Calu3 (cell line): Measurements from ENCODE around the gene NEB. TPM values are rescaled to one million over a fixed set of nuclear protein-coding genes. Genes with fewer than 3 reads are reported as not detected.

Source experiments
- BruUV-seq: library from RNA; stranded (reverse); fragments of 400-500 nt; replicated peaks from 2 replicates; lab custom pipeline; 2021; lab: Mats Ljungman, UMichigan
- CTCF ChIA-PET: fragments of 300-600 bp; sonication (Branson Sonifier 250); formaldehyde crosslinking; loops from one replicate; lab custom pipeline; 2022; ENCODE audit warnings: antibody characterized with exemption; lab: Charles Lee
- DNase-seq: peaks from one replicate; pipeline ENCODE4 v3.0.0; 2022
- H3K27ac Mint-ChIP-seq: one replicate; pipeline ENCODE4 v1.8.0; 2022; ENCODE audit warnings: mixed read lengths; ENCODE audit not compliant: unreplicated experiment
- H3K27me3 Mint-ChIP-seq: one replicate; pipeline ENCODE4 v1.8.0; 2022; ENCODE audit warnings: mixed read lengths; ENCODE audit not compliant: unreplicated experiment
- H3K36me3 Mint-ChIP-seq: one replicate; pipeline ENCODE4 v1.8.0; 2022; ENCODE audit warnings: mild to moderate bottlenecking, moderate library complexity, mixed read lengths; ENCODE audit not compliant: insufficient read depth, unreplicated experiment
- H3K4me1 Mint-ChIP-seq: one replicate; pipeline ENCODE4 v1.8.0; 2022; ENCODE audit warnings: mild to moderate bottlenecking, low read depth, mixed read lengths; ENCODE audit not compliant: unreplicated experiment
- H3K4me3 Mint-ChIP-seq: one replicate; pipeline ENCODE4 v1.8.0; 2022; ENCODE audit warnings: mild to moderate bottlenecking, low read depth, moderate library complexity, mixed read lengths; ENCODE audit not compliant: unreplicated experiment
- H3K9me3 Mint-ChIP-seq: one replicate; pipeline ENCODE4 v1.8.0; 2022; ENCODE audit warnings: low read depth, mixed read lengths; ENCODE audit not compliant: unreplicated experiment
- CTCF ChIP-seq: fragments of 200-600 bp; IDR thresholded peaks from one replicate; pipeline ENCODE4 v1.8.0; 2022; ENCODE audit warnings: antibody characterized with exemption; ENCODE audit not compliant: unreplicated experiment
- intact Hi-C: fragments of 100-400 bp; cut with micrococcal nuclease; formaldehyde crosslinking; loops from one replicate; pipeline ENCODE4 v1.10.0; 2022; ENCODE audit not compliant: unreplicated experiment
- total RNA-seq: library from RNA; stranded (reverse); gene quantifications from 2 replicates; pipeline ENCODE4 v1.2.3, GENCODE V29; 2022

Gene NEB
- total RNA-seq, 1 experiment from 2014 or later: 27.5 TPM

- BruUV-seq: no TSS peak
- Mint-ChIP-seq H3K9me3 (no peaks in the 10 kb centered on the region), H3K36me3 (peaks cover 6% of the 10 kb centered on the region), H3K4me1 (peaks cover 9% of the 10 kb centered on the region), H3K4me3 (no peak overlapping the region), H3K27me3 (no peaks in the 10 kb centered on the region), H3K27ac (no peak overlapping the region)
- TF ChIP-seq CTCF: no peak
- DNase-seq: no peak
- CTCF ChIA-PET: interaction anchor here (0.6 kb wide), 1 partner anchor 156 kb away, joined by 3 read pairs; no protein-coding TSS in a partner anchor
- intact Hi-C loops: no loop called here
Observed at GRCh38 chr2:151770995-151771394, 36.7 kb upstream of the NEB start.

- H3K9me3 Mint-ChIP-seq: no peaks in the 10 kb centered on the region
- H3K4me3 Mint-ChIP-seq: no peak overlapping the region
- H3K27me3 Mint-ChIP-seq: no peaks in the 10 kb centered on the region
- no TSS peak for BruUV-seq
- intact Hi-C loops: no loop called here
- no peak for DNase-seq
- H3K4me1 Mint-ChIP-seq: peaks cover under 1% of the 10 kb centered on the region
- H3K27ac Mint-ChIP-seq: no peak overlapping the region
- no peaks in the 10 kb centered on the region for H3K36me3 Mint-ChIP-seq
- CTCF ChIA-PET: no interaction called here
- no peak for TF ChIP-seq CTCF
Observed at GRCh38 chr2:151769606-151770005, 35.3 kb upstream of the NEB start.

DNA sequence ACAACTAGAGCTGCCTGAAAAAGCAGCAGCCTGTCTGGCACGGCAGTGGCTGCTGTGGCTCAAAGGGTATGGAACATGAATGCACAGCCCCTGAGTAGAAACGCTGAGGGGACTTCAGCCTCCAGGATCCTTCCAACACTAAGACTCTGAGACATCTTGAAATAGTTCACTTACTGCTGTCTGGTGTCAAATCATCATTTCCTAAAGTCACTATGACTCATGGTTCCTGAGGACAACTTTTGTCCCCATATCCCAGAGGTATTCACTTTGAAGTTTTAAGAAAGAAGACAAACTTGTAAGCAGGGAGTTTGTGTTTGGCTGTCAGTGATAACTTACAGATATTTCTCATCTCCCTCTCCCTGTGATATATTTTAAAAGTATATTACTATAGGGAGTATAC is 33.3 kb upstream of the NEB start:
- TF ChIP-seq CTCF: no peak
- BruUV-seq: no TSS peak
- H3K9me3 Mint-ChIP-seq: no peaks in the 10 kb centered on the region
- H3K36me3 Mint-ChIP-seq: no peaks in the 10 kb centered on the region
- DNase-seq: no peak
- intact Hi-C loops: no loop called here
- H3K27ac Mint-ChIP-seq: no peak overlapping the region
- CTCF ChIA-PET: no interaction called here
- H3K4me1 Mint-ChIP-seq: no peaks in the 10 kb centered on the region
- H3K4me3 Mint-ChIP-seq: no peak overlapping the region
- no peaks in the 10 kb centered on the region for H3K27me3 Mint-ChIP-seq

DNA sequence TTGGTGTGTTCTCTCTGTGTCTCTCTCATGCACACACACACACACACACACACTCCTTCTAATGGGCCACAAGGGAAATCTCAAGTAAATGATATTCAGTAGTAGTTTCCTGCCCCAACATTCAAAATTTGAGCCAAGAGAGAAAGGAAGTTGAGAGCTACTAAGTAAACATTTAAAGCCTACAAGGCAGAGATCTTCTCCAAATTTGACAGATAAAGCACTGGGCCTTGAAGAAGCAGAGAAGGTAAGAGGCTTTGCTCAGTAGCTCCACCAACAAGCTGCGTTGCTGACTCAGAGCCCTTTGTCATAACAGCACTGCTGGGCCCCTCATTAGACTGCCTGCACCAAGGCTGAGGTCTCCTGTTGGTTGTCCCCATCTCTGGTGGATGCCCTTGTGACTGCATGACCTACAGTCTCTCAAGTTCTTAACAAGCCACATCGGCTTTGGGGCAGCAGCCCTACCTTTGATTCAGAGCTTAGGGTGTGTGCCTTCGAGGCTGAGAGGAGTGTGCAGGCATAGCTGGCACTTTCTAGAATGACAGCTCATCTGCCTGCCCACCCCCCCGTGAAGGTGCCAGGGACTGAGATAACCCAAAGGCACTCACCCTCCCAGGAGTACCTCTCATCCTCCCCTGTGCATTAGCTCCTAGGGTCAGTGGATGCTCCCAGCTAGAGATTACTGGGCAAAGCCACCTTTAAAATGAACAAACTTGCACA is 32.3 kb upstream of the NEB start:
- no peaks in the 10 kb centered on the region for H3K9me3 Mint-ChIP-seq
- intact Hi-C loops: no loop called here
- H3K27ac Mint-ChIP-seq: no peak overlapping the region
- no peak overlapping the region for H3K4me3 Mint-ChIP-seq
- H3K27me3 Mint-ChIP-seq: no peaks in the 10 kb centered on the region
- no peak for DNase-seq
- CTCF ChIA-PET: no interaction called here
- no TSS peak for BruUV-seq
- TF ChIP-seq CTCF: no peak
- no peaks in the 10 kb centered on the region for H3K36me3 Mint-ChIP-seq
- H3K4me1 Mint-ChIP-seq: no peaks in the 10 kb centered on the region
